Activated CD4-positive, CD25-positive, alpha-beta regulatory T cell treated with anti-CD3 and anti-CD28 coated beads, Interleukin-2, amount 50 U/mL, for 24 hours (primary cell): Measurements from ENCODE around the gene AIFM1.

Experiments
- ATAC-seq, 2 donors: fragments of 150-1000 bp; cut with Tn5 transposase; one replicate each; pipeline ENCODE4 v1.10.0; 2021; ENCODE audit warnings: mild to moderate bottlenecking in 1 of 2, moderate library complexity in 1 of 2

Gene AIFM1

DNA sequence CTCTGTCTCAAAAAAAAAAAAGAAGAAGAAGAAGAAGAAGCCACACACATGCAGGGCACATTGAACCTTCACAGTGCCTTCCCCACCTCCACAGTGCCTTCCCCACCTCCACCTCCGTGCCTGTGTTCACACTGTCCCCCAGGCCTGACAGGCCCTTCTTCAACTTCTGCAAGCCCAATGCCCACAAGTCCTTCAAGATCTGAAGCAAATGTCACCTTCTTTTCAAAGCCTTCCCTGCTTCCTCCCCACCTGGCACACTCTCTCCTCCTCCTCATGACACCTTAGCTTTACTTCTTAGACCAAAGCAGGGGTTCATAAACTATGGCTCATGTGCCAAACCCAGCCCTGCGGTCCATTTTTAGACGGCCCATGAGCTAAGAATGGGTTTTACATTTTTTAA is 75.3 kb downstream of the AIFM1 start:
- ATAC-seq: no peak

DNA sequence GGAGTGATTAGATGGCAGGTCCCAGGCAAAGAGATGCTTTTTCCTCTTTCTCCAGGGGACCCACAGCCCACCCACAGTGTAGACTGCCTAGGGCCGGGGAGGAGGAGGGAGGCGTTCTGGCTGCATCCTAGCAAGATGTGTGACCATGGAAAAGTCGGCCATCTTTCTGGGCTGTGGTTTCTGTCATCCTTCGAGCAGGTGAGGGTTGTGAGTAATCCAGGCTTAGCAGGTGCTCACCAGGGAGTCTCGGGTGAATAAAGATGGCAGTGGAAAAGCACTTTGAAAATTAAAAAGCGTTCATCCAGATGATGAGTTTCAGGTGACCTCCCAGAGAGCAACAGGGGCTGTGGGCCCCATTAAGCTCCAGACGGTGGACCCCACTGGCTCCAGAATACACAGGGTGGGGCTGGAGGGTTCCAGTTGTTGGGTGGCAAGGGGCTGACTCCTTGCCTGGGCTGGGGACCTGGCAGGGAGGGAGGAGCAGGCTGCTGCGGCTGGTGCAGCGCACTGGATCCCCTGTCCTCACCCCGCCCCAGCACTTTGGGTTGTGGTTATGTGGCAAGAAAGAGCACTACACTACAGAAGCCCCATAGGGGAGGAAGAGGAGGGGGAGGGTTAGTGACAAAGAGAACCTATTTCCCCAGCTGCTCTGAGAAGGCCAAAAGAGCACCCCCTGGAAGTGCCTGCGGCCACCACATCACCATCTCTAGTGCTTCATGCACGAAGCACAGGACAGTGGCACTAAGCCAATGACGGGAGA is 79.0 kb downstream of the AIFM1 start:
- ATAC-seq: peak; percentile 46 to 50

DNA sequence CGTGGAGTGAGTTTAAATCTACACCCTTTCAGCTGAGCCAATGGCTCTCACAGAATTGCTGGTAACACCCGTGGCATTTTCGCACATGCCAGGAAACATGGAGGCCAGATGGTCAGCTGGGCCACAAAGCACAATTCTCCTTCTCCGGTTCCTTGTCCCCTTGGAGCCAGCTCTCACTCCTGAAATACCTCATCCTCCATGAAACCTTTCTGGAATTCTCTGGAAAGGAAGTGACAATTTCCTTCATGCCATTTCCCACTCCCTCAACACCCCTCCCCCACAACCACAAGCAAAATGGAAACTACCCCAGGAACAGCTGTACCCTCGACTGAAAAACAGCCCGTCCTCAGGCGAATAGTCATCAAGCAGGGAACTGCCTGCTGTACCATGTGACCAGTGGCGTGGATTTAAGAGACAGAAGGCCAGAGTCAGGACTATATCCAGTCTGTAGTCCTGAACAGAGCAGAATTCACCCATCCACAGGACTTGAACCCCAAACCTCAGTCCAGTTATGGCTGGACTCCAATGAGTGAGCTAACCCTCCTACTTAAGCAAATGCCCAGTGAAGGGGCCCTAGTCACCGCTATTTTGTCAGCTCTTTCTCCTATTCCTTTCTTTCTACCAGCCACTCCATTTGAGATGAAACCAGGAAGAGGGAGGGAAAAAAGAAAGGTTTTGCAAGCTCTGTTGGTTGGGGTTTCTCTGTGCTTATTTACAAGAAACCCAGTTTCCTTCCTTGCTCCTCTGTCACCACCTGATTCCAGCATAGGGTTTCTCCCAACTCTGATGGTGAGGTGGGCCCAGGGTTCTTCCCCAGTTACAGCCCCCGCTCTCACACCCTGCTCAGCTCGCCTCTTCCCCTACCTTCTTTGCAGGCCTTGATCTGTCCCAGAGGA is 79.8 kb downstream of the AIFM1 start:
- ATAC-seq: no peak

DNA sequence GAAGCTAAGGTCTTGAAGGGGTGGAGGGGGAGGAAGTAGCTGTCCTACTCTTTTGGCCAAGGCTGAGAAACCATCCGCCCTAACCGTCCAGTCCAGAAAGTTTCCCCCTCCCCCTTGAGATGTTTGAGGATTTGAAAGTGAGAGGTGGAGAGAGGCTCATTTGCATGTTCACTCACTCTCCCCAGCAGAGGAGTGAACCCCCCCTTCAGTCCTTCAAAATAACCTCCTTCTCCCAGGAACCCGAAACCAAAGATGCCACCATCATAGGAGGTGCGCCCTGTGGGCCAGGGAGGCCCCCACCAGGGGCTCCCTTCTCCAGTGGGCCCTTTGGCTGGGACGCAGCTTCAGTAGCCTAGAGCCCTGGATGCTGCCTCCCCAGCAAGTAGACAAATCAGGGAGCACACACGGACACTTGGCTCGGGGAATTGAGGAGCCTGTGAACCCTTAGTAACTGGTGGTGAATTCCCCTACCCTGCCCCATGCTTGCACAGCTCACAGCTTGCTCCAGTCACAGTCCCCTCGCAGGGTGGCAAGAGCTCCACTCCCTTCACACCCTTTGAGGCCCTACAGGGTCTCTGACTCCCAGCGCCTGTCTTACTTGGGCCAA is 80.9 kb downstream of the AIFM1 start:
- no peak for ATAC-seq

DNA sequence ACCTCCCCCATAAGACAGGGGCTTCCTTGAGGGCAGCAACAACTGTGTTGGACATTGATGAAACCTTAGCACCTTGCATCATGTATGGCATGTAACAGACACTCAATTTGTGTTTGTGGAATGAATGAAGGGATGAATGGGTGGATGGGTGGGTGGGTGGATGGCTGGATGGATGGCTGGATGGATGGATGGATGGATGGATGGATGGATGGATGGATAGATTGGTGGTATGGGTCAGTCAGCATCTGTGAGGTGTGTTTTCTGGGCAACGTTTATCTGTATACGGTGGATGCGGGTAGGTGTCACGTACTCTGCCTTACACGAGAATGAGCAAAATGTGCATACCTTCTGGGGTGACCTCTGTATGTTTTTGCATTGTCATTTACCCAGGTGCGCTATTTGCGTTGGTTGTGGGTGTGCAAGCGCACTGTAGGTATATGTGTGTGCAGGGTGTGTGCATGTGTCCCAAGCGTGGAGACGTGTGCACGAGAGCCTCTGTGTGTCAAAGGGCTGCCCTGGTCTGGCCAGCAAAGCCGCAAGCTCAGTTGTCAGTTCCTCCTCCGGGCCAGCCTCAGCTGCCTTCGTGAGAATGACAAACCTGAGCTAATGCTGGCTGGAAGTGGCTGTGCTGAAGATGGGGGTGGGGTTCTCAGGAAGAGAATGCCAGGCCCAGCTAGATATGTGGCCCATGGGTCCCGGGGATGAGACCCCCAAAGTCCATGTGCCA is 81.8 kb downstream of the AIFM1 start:
- ATAC-seq: no peak

DNA sequence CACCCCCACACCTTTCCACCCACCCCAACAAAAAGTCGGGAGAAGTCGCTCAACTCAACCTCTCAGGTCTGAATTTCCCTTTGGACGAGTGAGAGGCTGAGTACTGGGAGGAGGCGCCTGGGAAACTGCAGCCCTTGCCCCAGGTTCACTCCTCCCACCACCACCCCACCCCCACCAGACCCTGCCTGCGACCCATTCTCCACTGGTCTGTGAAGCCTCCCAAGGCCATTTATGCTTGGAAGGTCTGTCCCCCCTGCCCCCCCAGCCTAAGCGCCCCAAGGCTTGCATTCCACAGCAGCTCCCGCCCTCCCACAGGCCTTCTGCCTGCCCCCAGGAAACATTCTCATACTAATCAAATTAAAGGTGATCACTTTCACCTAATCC is 82.5 kb downstream of the AIFM1 start:
- ATAC-seq: no peak

DNA sequence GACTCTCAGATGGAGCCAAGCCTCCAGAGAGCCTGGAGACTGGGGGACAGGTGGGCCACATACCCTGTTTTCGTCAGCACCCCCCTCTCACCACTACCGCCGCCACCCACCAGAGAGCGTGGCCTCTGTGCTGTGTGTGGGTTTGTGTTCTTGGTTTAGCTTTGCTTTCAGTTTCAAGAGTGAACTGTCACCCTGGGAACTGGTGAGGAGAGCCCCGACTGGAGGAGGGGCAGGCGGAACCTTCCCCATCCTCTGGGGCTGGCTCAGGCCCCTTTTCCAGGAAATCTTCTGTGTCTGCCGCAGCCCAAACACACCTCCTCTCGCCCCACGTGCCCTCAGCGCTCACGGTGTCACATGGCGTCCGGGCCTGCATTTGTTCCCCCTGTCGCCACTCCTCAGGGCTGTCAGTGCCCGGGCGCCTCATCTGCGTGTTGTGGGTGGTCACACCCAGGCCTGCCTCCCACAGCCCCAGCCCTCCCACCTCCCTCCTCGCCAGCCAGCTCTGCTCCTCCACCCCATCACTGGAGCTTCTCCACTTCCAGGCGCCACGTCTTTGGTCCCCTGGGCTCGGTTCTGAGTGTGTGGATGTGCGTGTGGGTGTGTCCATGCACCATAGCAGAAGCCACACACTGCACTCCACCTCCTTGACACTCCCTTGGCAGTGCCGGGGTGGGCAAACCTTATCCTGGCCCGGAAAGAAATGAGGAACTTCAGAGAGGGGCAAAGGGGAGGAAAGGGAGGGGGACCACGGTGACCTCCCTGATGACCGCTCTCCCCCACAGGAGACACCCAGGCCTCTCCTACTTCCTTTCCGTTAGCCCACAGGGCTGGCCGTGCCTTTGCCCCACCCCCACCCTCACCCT is 83.2 kb downstream of the AIFM1 start:
- ATAC-seq: peak; percentile 85 to 87

DNA sequence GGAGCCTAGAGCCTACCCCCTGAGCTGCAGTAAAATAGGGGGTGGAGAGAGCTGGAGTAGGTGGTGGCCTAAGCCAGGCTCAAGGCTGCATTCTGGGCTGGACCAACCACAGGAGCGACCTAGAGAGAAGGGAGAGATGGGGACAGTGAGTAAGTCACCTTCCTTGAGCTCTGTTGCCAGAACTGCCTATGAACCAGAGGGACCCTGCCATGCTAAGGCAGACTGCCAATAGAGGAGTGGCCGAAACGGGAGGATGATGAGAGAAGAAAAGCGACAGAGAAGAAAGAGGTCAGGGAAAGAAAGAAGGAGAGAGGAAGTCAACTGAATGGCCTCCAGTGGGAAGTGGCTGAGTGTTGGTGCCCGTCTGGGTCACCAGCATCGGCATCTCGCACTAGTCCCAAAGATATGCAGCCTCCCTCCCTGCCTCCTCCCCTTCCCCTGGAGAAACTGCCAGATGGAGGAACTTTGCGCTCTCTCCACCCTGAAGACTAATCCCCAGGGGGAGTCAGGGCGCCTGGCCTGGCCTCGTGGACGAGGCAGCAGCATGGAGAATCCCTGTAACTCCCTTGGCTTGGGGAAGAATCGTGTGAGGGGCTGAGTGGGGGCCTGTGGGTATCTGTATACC is 84.1 kb downstream of the AIFM1 start:
- ATAC-seq: no peak

DNA sequence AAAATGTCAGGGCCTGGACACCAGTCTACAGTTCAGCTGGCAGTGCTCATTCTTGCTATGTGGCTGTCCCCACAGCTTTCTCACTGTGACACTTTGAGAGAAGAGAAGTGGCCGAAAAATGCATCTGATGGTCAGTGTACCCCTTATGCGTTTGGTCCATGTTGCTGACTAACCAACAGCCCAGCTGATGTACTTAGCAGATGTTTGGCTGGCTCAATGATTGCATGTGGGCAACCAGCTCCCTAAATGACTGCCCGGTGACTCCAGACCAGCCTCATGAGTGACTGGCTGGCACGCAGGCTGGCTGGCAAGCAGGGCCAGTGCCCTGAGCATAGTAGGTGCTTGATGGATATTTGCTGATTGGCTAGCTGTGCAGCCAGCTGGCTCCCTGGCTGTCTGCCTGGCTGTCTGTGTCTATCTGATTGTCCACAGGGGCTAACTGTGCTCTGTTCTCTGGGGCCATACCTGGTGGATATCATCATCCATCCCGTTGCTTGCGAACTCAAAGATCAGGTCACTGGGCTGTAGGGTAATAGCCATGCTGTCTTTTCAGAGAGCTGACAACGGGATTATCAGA is 84.8 kb downstream of the AIFM1 start:
- no peak for ATAC-seq

DNA sequence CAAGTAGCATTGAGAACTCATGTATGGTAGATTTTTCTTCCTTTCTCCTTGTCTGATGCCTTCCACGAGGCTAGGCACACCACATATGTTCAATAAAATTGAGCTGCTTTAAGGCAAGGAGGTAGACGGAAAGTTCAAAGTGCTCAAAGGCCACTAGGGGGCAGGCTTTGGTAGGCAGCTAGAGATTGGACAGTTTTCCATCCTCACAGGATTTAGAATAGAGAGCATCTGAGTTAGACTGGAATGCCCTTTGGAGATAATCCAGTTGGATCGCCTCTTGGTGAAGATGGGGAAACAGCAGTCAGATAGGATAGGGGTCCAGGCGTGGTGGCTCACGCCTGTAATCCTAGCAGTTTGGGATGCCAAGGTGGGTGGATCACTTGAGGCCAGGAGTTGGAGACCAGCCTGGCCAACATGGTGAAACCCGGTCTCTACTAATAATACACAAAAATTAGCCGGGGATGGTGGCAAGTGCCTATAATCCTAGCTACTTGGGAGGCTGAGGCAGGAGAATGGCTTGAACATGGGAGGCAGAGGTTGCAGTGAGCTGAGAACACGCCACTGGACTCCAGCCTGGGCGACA is 85.7 kb downstream of the AIFM1 start:
- ATAC-seq: no peak
